HepG2 (cell line): ENCODE measurements around the gene ARHGEF7. TPM values are rescaled to one million over a fixed set of nuclear protein-coding genes. Genes with fewer than 3 reads are reported as not detected.

Experiments used
- ATAC-seq: fragments of 200-7000 bp; cut with Tn5 transposase; 3 replicates; pipeline ENCODE4 v1.9.1; 2020; ENCODE audit warnings: mild to moderate bottlenecking, moderate library complexity
- BruUV-seq: library from RNA; stranded (reverse); fragments of 400-500 nt; replicated peaks from 2 replicates; lab custom pipeline; 2021; lab: Mats Ljungman, UMichigan
- CTCF ChIA-PET: fragments of 300-600 bp; formaldehyde crosslinking; extraction: SDS; loops from one replicate; lab custom pipeline; 2021; ENCODE audit warnings: low total read pairs, inconsistent platforms, low intra/inter-chr PET ratio; lab: Yijun Ruan, JAX
- POLR2A ChIA-PET: fragments of 350-600 bp; sonication (Branson Sonifier 250); formaldehyde crosslinking; loops from one replicate; lab custom pipeline; 2020; ENCODE audit warnings: antibody characterized with exemption, inconsistent platforms; lab: Yijun Ruan, JAX
- DNase-seq: peaks from one replicate; pipeline ENCODE4 v3.0.0-alpha.2; 2015; ENCODE audit warnings: low spot score
- FAIRE-seq: peaks from 3 replicates; lab custom pipeline; 2011; peaks lifted over from hg19 to GRCh38; lab: Jason Lieb, UNC
- H2AFZ ChIP-seq: one replicate; pipeline ENCODE4 v1.6.1; 2011; ENCODE audit warnings: low read length, inconsistent platforms
- H3K27ac ChIP-seq: fragments of 300-600 bp; 3 replicates; pipeline ENCODE4 v1.8.0; 2011; ENCODE audit warnings: mixed run types, mild to moderate bottlenecking, mixed read lengths, low read length, inconsistent platforms; ENCODE audit not compliant: insufficient read depth; ENCODE audit errors: extremely low read length
- H3K27me3 ChIP-seq, 2 experiments: fragments of 200-600 bp in 1 of 2; 2 replicates in 1 of 2; 3 replicates in 1 of 2; pipeline versions ENCODE4 v1.6.0 to v1.8.0; 2011; ENCODE audit warnings: low read length in 2 of 2, mild to moderate bottlenecking in 2 of 2, moderate library complexity in 2 of 2, inconsistent platforms in 1 of 2; ENCODE audit not compliant: insufficient read depth in 2 of 2, control insufficient read depth in 1 of 2
- H3K36me3 ChIP-seq, 2 experiments: fragments of 200-600 bp in 1 of 2; replicated peaks in 1 of 2; 2 replicates in 1 of 2; 3 replicates in 1 of 2; pipeline versions ENCODE4 v1.5.1 to v1.8.0; 2011; ENCODE audit warnings: low read length in 2 of 2, inconsistent platforms in 1 of 2; ENCODE audit not compliant: insufficient read depth in 2 of 2, control insufficient read depth in 1 of 2
- H3K4me1 ChIP-seq: 2 replicates; pipeline ENCODE4 v1.5.1; 2012; ENCODE audit warnings: low read length, inconsistent platforms; ENCODE audit not compliant: insufficient read depth
- H3K4me2 ChIP-seq: 2 replicates; pipeline ENCODE4 v1.6.0; 2011; ENCODE audit warnings: low read depth, low read length, inconsistent platforms
- H3K4me3 ChIP-seq, 3 experiments: fragments of 200-600 bp in 1 of 3; sonication (generic), shearing (Covaris generic) in 1 of 3; replicated peaks in 1 of 3; 2 replicates each; pipeline ENCODE4 v1.5.1; 2011 to 2016; ENCODE audit warnings: low read length in 3 of 3, inconsistent platforms in 2 of 3, low read depth in 2 of 3, mild to moderate bottlenecking in 2 of 3, control low read depth in 1 of 3, mixed read lengths in 1 of 3; ENCODE audit not compliant: insufficient read depth in 1 of 3
- H3K79me2 ChIP-seq: one replicate; pipeline ENCODE4 v1.6.1; 2011; ENCODE audit warnings: low read length, inconsistent platforms; ENCODE audit not compliant: insufficient read depth
- H3K9ac ChIP-seq: 2 replicates; pipeline ENCODE4 v1.6.0; 2011; ENCODE audit warnings: mild to moderate bottlenecking, low read depth, low read length, inconsistent platforms; ENCODE audit not compliant: insufficient read depth
- H3K9me3 ChIP-seq: 2 replicates; pipeline ENCODE4 v1.5.1; 2012; ENCODE audit warnings: mild to moderate bottlenecking, low read length
- H4K20me1 ChIP-seq: 2 replicates; pipeline ENCODE4 v1.6.0; 2011; ENCODE audit warnings: inconsistent platforms, mild to moderate bottlenecking, low read length, moderate library complexity; ENCODE audit not compliant: insufficient read depth
- ATM ChIP-seq: fragments of 450-650 bp; IDR thresholded peaks from 2 replicates; pipeline ENCODE4 v1.7.1; 2017; ENCODE audit warnings: mild to moderate bottlenecking, borderline replicate concordance
- HOXA3 ChIP-seq: sonication (generic); formaldehyde crosslinking; IDR thresholded peaks from 2 replicates; pipeline ENCODE4 v1.5.0; 2020; ENCODE audit warnings: missing genetic modification reagents
- NFE2 ChIP-seq: sonication (generic); formaldehyde crosslinking; IDR thresholded peaks from 2 replicates; pipeline ENCODE4 v1.4.0; 2020; ENCODE audit warnings: missing genetic modification reagents
- SATB2 ChIP-seq: sonication (generic); formaldehyde crosslinking; IDR thresholded peaks from 2 replicates; pipeline ENCODE4 v1.5.0; 2020; ENCODE audit warnings: missing genetic modification reagents
- TAF15 ChIP-seq: fragments of 200-400 bp; formaldehyde crosslinking; IDR thresholded peaks from one replicate; pipeline ENCODE4 v1.6.1; 2018; ENCODE audit warnings: mild to moderate bottlenecking, low read depth, low read length; ENCODE audit not compliant: poor library complexity, severe bottlenecking
- ZFY ChIP-seq: sonication (generic); formaldehyde crosslinking; IDR thresholded peaks from 2 replicates; pipeline ENCODE4 v1.4.0; 2020; ENCODE audit warnings: missing genetic modification reagents
- ZMYM2 ChIP-seq: sonication (generic); formaldehyde crosslinking; IDR thresholded peaks from 2 replicates; pipeline ENCODE4 v1.8.0; 2022; ENCODE audit warnings: mild to moderate bottlenecking, missing genetic modification reagents
- ZNF317 ChIP-seq: sonication (generic); formaldehyde crosslinking; IDR thresholded peaks from 2 replicates; pipeline ENCODE4 v1.5.0; 2020; ENCODE audit warnings: mild to moderate bottlenecking, missing genetic modification reagents
- ZNF605 ChIP-seq: sonication (generic); formaldehyde crosslinking; IDR thresholded peaks from 2 replicates; pipeline ENCODE4 v1.8.0; 2022; ENCODE audit warnings: mild to moderate bottlenecking, missing genetic modification reagents
- ZNF780A ChIP-seq: sonication (generic); formaldehyde crosslinking; IDR thresholded peaks from 2 replicates; pipeline ENCODE4 v1.8.0; 2022; ENCODE audit warnings: mild to moderate bottlenecking, missing genetic modification reagents, moderate library complexity
- WGBS: methylation state at CpG from one replicate; pipeline ENCODE4 v1.1.6; 2017; ENCODE audit warnings: low lambda C conversion rate; 5-methylcytosine and 5-hydroxymethylcytosine counted together
- in situ Hi-C: cut with HindIII; loops from 2 replicates; pipeline ENCODE4 v1.10.0; 2017; ENCODE audit warnings: low pct_unique_long_range_greater_than_20kb; ENCODE audit not compliant: extremely low pct_ligation_motif_present
- intact Hi-C: fragments of 100-400 bp; cut with micrococcal nuclease; formaldehyde crosslinking; loops from one replicate; pipeline ENCODE4 v1.10.0; 2022; ENCODE audit not compliant: unreplicated experiment
- polyA plus RNA-seq, 8 experiments: library from polyadenylated mRNA; depleted of rRNA in 3 of 8; stranded (reverse) in 7 of 8; unstranded in 1 of 8; fragments of >200 nt; fragmentation: Illumina TruSeq in 4 of 8; extraction: Trizol in 4 of 8; gene quantifications; 2 replicates each; pipeline versions ENCODE4 v1.2.1 to v1.2.3, GENCODE V29; 2011 to 2016; ENCODE audit warnings: low read depth in 4 of 8, missing spikeins in 1 of 8, mixed read lengths in 1 of 8; ENCODE audit not compliant: insufficient read depth in 1 of 8
- total RNA-seq, 5 experiments: library from RNA; depleted of rRNA; stranded (reverse); fragments of >200 nt; fragmentation: Illumina TruSeq; extraction: Trizol; gene quantifications; 2 replicates each; pipeline ENCODE4 v1.2.3, GENCODE V29; 2016; ENCODE audit warnings: low read depth in 1 of 5
- TF ChIP-seq, protein P1 (sequence below): sonication (generic); formaldehyde crosslinking; conservative IDR thresholded peaks from 2 replicates; pipeline ENCODE4 v1.4.0; 2020; ENCODE audit warnings: missing genetic modification reagents
- TF ChIP-seq, protein P2 (sequence below): sonication (generic); formaldehyde crosslinking; IDR thresholded peaks from 2 replicates; pipeline ENCODE4 v1.5.0; 2020; ENCODE audit warnings: mild to moderate bottlenecking, missing genetic modification reagents, borderline replicate concordance
- TF ChIP-seq, protein P3 (sequence below): sonication (generic); formaldehyde crosslinking; IDR thresholded peaks from 2 replicates; pipeline ENCODE4 v1.8.0; 2022; ENCODE audit warnings: mild to moderate bottlenecking, missing genetic modification reagents, borderline replicate concordance
- TF ChIP-seq, protein P4 (sequence below): sonication (generic); formaldehyde crosslinking; IDR thresholded peaks from 2 replicates; pipeline ENCODE4 v1.8.0; 2022; ENCODE audit warnings: low read depth, missing genetic modification reagents

The ARHGEF7 gene
- total and polyA plus RNA-seq, 2 of the 13 experiments (the other 11 are each of a cell fraction or from before 2014, with no cell fraction given) = 15.7 to 22.3 TPM

DNA sequence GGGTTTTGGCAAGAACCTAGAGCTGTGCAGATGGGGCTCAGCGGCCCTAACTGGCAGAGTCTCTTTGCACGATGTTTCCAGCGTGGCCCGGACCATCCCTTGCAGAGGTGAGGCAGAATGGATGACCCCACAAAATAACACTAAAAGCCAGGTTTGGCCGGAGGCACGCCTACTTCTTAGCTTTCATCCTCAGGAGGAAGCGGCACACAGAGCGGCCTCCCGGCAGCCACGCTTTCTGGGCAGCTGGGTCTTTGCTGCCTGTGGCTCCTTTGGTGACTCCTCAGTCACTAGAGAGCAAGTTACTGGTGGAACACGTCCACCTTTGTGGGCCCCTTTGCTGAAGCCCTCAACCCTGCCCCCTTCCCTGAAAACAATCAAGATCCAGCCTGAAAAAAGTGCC lies 230.6 kb downstream of the ARHGEF7 start:
- Histone ChIP-seq H3K79me2 (no peaks in the 10 kb centered on the region), H3K36me3 (no peaks in the 10 kb centered on the region), H4K20me1 (no peaks in the 10 kb centered on the region), H3K4me2 (no peak overlapping the region), H3K9ac (no peak overlapping the region), H3K27ac (no peak overlapping the region), H3K4me1 (no peaks in the 10 kb centered on the region), H3K4me3 (no peak overlapping the region), H3K9me3 (no peaks in the 10 kb centered on the region), H2AFZ (no peak overlapping the region), H3K27me3 (no peaks in the 10 kb centered on the region; a peak in 1 of 5 replicates)
- intact Hi-C loops (no loop called here), in situ Hi-C loops (no loop called here)
- ChIA-PET POLR2A (no interaction called here), CTCF (no interaction called here)
- FAIRE-seq (no peak), DNase-seq (no peak), ATAC-seq (no peak)
- BruUV-seq = no TSS peak
- 74% methylated on average over 5 of the region's 11 CpGs for WGBS
- TF ChIP-seq ZMYM2 (CRISPR knock-in tag) = no peak
- TF ChIP-seq, protein P1, sequence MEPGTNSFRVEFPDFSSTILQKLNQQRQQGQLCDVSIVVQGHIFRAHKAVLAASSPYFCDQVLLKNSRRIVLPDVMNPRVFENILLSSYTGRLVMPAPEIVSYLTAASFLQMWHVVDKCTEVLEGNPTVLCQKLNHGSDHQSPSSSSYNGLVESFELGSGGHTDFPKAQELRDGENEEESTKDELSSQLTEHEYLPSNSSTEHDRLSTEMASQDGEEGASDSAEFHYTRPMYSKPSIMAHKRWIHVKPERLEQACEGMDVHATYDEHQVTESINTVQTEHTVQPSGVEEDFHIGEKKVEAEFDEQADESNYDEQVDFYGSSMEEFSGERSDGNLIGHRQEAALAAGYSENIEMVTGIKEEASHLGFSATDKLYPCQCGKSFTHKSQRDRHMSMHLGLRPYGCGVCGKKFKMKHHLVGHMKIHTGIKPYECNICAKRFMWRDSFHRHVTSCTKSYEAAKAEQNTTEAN = no peak
- TF ChIP-seq, protein P2, sequence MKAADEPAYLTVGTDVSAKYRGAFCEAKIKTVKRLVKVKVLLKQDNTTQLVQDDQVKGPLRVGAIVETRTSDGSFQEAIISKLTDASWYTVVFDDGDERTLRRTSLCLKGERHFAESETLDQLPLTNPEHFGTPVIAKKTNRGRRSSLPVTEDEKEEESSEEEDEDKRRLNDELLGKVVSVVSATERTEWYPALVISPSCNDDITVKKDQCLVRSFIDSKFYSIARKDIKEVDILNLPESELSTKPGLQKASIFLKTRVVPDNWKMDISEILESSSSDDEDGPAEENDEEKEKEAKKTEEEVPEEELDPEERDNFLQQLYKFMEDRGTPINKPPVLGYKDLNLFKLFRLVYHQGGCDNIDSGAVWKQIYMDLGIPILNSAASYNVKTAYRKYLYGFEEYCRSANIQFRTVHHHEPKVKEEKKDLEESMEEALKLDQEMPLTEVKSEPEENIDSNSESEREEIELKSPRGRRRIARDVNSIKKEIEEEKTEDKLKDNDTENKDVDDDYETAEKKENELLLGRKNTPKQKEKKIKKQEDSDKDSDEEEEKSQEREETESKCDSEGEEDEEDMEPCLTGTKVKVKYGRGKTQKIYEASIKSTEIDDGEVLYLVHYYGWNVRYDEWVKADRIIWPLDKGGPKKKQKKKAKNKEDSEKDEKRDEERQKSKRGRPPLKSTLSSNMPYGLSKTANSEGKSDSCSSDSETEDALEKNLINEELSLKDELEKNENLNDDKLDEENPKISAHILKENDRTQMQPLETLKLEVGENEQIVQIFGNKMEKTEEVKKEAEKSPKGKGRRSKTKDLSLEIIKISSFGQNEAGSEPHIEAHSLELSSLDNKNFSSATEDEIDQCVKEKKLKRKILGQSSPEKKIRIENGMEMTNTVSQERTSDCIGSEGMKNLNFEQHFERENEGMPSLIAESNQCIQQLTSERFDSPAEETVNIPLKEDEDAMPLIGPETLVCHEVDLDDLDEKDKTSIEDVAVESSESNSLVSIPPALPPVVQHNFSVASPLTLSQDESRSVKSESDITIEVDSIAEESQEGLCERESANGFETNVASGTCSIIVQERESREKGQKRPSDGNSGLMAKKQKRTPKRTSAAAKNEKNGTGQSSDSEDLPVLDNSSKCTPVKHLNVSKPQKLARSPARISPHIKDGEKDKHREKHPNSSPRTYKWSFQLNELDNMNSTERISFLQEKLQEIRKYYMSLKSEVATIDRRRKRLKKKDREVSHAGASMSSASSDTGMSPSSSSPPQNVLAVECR (CRISPR knock-in tag) = no peak
- no peak for TF ChIP-seq TAF15
- no peak for TF ChIP-seq NFE2 (CRISPR knock-in tag)
- no peak for TF ChIP-seq ZNF605 (CRISPR knock-in tag)
- TF ChIP-seq ZNF780A (CRISPR knock-in tag) = no peak
- no peak for TF ChIP-seq ATM
- no peak for TF ChIP-seq ZFY (CRISPR knock-in tag)
- TF ChIP-seq, protein P3, sequence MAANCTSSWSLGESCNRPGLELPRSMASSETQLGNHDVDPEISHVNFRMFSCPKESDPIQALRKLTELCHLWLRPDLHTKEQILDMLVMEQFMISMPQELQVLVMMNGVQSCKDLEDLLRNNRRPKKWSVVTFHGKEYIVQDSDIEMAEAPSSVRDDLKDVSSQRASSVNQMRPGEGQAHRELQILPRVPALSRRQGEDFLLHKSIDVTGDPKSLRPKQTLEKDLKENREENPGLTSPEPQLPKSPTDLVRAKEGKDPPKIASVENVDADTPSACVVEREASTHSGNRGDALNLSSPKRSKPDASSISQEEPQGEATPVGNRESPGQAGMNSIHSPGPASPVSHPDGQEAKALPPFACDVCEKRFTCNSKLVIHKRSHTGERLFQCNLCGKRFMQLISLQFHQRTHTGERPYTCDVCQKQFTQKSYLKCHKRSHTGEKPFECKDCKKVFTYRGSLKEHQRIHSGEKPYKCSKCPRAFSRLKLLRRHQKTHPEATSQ = no peak
- no peak for TF ChIP-seq ZNF317 (CRISPR knock-in tag)
- no peak for TF ChIP-seq SATB2 (CRISPR knock-in tag)
- no peak for TF ChIP-seq HOXA3 (CRISPR knock-in tag)
- TF ChIP-seq, protein P4, sequence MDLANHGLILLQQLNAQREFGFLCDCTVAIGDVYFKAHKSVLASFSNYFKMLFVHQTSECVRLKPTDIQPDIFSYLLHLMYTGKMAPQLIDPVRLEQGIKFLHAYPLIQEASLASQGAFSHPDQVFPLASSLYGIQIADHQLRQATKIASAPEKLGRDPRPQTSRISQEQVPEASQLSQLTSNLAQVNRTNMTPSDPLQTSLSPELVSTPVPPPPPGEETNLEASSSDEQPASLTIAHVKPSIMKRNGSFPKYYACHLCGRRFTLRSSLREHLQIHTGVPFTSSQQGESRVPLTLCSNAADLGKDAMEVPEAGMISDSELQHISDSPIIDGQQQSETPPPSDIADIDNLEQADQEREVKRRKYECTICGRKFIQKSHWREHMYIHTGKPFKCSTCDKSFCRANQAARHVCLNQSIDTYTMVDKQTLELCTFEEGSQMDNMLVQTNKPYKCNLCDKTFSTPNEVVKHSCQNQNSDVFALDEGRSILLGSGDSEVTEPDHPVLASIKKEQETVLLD = no peak
